ENCODE measurements around the gene LAMA3.
A peak's percentile ranks its signal among the peaks of the same experiment; 100 is the strongest.
"Not testable (repeated sequence)": the region's sequence is repeated elsewhere in the genome, so short reads cannot be mapped to it uniquely, and the experiment has no call there.

The LAMA3 gene

DNA sequence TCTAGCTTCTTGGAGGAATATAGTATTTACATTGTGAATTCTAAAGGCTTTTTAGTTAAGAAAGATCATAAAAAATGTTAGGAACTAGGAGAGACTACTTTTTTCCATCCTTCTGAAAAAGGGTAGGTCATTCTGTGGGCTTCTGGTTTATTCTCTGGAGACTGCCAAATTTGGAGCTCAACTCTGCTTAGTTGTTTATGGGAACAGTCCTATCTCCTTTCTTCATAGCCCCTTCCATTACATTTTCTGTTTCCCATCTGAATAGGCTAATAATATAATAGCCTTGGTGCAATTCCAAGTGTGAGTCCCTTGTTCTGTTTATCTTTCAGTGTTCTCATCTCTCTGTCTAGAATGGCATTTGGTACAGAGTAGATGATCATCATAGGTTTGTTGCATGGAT lies 15.6 kb downstream of the LAMA3 start:
- DNase-seq, result no peak

GRCh38 chr18:23706971-23707640 lies 17.9 kb downstream of the LAMA3 start:
- no peak for DNase-seq

DNA sequence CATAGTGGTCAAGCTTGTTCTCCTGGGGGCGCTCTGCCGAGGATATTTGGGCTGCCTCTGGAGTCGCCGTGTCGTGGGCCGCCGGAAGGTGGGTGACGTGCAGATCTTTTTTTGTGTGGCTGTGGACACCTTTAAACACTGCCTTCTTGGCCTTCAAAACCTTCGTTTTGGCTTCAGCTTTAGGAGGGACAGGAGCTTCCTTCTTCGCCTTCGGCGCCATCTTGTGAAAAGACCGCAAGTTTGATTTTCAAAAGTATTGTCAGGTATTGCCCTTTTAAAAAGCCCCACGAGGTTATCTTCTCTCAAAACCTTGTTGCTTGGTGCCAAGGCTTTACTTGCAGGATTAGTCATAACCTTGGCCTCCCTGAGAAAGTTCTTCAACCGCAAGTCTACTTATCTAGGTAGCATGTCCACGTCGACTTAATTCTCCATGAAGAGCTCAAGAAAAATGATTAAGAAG lies 20.8 kb downstream of the LAMA3 start:
- DNase-seq, result peak; percentile 41

DNA sequence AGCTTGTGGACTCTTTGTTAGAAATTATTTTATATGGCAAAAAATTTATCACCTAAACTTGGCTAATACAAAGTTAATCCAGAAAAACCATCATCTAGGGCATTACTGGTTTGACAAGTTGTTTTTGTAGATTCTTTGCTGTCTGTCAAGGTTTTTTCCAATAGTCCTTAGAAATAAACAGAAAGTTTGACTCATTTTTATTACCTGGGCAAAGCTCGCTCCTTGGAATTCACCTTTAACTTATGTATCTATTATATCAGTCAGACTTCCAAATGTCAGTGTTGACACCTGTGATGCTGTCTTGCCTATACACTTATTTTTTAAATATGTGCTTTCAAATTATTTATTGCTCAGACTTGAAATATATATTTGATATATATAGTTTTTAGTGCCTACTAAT lies 21.7 kb downstream of the LAMA3 start:
- no peak for DNase-seq

- no peak for DNase-seq
Measured at GRCh38 chr18:23711426-23711825, 22.2 kb downstream of the LAMA3 start.

DNA sequence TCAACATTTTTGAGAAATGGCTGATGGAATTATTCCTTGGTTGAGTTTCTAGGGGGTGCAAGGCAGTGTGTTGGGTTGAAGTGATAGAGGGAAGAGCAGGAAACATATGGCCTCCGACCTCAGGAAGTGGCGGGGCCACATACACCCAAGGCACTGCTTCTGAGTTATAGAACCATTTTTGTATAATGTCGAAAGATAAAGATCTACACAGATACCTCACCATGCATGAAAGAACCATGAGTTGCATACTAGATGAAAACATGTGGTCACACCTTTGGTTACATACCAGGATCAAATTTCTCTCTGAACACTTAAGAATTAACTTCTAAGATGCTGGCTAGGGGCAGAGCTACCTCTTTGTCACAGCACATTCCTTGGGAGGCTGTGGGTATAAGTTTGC lies 23.2 kb downstream of the LAMA3 start:
- peak; percentile 76 for DNase-seq

- DNase-seq, result no peak
Measured at GRCh38 chr18:23714576-23714975, 25.3 kb downstream of the LAMA3 start.

DNA sequence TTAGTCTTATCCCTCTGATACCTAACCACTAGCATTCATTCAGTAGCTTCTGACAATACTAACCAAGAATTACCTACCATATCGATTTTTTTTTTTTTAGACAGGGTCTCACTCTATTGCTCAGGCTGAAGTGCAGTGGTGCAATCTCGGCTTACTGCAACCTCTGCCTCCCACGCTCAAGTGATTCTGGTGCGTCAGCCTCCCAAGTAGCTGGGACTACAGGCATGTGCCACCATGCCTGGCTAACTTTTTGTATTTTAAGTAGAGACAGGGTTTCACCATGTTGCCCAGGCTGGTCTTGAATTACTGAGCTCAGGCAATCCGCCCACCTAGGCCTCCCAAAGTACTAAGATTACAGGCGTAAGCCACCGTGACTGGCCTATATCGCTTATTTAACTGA lies 26.8 kb downstream of the LAMA3 start:
- DNase-seq, result not testable (repeated sequence)

DNA sequence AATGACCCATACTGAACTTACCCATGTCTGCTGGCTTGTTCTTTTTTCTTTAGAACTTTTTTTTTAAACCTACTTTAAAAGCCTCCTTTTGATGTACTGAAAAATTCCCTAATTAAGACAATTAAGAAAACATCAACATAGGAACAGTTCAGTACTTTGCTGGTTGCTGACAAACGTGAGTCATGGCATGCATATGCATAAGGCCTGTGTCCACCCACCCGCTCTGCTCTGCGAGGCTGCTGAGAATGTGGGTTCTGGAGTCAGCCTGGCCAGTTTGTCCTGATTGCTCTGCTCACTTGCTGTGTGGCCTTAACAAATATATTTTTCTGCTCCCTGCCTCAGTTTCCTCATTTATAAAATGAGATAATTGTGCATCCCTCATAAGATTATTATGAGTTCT lies 27.3 kb downstream of the LAMA3 start:
- no peak for DNase-seq

DNA sequence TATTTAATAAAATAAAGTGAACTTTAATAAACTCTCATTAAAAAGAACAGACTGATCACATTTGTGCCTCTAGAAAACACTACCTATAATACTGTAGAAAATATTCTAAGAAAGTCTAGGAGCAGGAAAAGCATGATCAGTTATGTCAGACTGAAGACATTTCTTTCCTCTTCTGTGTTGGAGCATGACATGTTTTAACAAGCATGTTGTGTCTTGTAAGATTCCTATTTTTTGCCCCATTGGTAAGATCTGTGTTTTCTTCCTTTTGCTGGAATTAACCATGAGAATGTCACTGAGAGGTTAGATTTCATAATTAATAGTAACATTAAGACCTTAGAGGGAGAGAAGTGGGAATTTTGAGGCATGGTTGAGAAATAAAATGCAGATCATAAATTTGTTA lies 27.7 kb downstream of the LAMA3 start:
- no peak for DNase-seq

DNA sequence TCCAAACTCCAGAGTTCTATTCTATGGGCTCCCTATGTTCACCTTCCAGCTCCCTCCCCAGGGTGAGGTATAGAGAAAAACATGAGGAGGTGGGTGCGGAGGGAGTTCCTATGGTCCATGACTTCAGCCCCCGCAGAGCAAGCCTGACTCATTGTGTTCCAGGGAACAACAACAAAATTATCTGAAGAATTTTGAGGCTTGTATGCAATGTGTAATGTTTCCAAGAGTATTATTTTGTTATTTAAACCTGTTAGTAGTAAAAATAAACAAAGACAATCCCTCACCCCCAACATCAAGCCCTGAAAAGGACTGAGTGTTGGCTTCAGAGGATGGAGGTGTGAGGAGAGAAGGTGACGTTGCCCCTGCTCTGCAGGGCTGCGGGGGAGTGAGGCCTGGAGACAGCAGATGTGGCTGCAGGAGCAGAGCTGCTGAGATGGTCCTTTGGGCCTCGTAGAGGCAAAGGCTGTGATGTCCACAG lies 29.0 kb downstream of the LAMA3 start:
- DNase-seq, result no peak

GRCh38 chr18:23718731-23719130 lies 29.5 kb downstream of the LAMA3 start:
- no peak for DNase-seq

DNA sequence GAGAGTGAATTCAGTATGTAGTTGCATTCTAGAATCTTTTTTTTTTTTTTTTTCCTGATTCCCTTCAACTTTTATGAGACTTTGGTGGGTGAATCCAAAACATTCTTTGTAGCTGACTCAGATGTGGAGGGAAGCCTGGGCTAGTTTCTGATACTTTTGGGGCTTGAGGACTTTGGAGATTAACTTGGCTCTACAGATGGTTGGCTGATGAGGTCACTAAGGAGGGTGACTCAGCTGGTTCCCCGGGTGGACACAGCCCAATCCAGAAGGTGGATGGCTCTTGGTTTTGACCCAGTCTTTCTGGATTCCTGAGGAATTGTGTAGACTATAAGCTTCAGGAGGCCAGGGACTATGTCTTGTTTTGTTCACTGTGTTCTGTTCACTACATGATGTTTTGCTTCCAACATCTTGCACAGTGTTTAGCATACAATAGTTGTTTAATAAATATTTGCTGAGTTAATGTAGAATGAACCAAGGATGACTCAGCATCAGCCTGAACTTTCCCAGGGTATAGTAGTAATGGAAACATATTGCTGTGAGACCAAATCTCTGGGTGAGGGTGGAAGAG lies 30.5 kb downstream of the LAMA3 start:
- DNase-seq, result peak; percentile 25

DNA sequence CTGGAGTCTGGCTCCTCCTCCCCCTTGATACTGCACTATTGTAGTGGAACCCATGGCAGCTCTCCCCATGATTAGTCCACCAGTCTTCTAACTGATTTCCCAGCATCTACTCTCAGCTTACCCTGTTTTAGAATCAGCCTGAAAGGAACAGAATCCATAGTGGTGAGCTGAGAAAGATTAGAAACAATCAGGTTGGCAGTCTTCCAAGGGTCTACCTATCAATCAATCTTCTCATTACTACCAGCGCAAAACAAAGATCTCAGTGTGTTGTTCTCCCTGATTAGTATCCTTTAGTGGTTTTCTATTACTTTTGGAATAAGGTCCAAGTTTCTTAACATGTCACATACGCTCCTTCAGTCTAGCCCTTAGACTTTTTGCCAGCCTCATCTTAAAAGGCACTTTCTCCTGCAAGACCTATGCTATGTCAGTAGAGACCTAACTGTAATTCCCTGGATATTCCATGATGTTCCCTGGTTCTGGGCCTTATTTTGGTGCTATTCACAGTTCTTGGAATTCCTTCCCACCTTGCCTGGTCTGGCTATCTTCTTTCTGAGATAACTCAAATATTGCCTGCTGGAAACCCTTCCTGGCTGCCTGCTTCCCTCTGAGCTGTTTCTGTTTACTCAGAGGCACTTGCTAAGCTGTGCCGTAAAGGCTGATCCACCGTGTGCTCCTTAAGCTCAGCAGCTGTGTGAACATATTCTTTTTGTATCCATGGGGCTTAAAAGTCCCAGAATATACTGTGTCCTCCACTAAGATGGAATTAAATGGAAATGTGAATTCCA lies 32.6 kb downstream of the LAMA3 start:
- no peak for DNase-seq

GRCh38 chr18:23722646-23723045 lies 33.4 kb downstream of the LAMA3 start:
- DNase-seq, result no peak

DNA sequence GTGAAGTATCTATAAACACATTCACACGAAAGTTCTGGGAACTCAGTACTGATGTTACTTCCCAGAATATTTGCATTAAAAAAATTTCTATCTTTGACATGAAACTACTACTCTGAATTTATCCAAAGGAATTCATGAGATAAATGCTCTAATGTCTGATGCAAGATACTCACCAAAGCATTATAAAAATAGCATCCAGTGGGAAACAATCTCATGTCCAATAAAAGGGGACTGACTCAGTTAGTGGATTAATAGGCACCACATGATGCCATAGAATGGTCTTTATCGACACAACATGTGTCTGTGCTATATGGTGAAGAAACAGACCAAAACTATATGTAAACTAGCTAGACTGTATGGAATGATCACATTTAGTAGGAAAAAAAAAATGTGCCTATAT lies 33.9 kb downstream of the LAMA3 start:
- DNase-seq, result no peak

DNA sequence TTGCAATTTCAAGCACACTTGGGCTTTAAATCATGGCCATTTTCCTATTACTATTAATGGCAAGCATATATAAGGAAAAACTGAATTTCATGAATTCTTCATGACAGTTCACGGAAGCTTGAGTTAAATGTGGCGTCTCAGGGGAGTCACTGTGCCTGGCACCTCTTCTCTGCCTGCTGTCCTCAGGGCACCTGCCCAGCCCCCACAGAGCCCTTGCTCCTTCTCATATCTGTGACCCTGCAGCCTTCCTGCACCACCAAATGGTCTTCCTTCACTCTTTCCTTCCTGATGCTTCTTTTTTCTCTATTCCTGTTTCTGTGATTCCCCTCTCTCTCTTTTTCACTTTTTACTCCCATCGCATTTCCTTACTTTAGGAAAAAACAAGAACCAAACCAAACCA lies 35.4 kb downstream of the LAMA3 start:
- peak; percentile 35 for DNase-seq

- no peak for DNase-seq
Measured at GRCh38 chr18:23725351-23725750, 36.1 kb downstream of the LAMA3 start.

DNA sequence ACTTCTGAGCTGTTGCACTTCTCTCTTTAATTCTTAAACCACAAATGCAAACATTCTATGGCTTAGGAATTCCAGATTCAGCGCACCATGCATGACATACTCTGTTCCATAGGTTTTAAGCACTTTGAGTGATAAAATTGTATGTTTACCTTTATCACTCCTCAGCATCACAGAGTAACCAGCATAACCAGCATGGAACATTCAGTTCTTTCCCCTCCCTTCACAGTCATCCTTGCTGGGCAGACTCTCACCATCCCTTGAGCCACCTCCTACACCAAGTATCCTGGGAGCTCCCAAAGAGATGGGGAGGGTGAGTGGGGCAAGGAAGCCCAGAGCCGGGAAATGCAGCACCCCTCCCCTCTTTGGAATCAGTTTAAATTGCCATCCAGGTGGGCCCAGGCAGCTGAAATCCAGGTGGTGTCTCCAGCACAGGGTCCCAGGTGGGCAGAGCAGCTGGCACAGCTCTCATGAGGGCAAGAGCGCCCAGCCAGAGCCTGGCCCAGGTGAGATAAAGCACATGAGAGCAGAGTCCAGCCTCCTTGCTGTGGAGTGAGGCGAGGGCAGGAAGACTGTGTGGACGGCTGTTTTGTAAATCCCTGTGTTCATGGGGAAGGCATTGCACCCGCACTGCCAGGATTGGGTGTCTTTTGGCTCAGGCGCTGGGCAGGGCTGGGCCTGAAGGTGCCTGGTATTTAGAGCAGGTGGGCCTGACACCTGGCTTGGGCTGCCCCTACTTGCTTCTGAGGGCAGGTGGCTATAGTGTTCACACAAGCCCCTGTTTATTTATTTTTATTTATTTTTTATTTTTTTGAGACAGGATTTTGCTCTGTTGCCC lies 36.8 kb downstream of the LAMA3 start:
- DNase-seq, result no peak

DNA sequence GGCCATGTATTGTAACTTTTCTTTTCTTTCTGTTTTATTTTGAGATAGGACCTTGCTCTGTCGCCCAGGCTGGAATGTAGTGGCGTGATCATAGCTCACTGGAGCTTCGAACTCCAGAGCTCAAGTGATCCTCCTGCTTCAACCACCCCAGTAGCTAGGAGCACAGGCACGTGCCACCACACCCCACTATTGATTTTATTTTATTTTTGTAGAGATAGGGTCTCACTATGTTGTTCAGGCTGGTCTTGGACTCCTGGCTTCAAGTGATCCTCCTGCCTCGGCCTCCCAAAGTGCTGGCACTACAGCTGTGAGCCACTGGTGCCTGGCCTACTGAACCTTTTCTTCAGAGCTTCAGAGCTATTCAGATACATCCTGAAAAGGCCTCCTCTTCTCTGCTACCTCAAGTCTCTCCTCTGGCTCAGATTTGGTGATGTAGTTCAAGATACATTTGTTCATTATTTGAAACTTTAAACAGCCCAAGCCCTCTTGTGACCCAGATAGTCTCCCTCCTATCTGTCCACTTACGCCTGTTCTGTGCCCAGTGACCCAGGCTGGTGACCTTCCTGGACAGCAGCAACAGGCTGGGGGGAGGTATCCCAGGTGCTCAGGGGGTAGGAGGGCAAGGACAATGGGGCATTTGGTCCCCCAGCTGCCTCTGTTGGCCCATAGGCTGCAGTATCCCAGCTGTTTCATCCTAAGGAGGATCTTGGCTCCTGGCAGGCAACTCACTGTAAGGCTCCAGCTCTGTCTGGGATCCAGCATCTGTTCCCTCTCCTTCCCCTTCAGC lies 38.6 kb downstream of the LAMA3 start:
- no peak for DNase-seq

- no peak for DNase-seq
Measured at GRCh38 chr18:23730857-23731256, 41.6 kb downstream of the LAMA3 start.

- no peak for DNase-seq
Measured at GRCh38 chr18:23731861-23732260, 42.6 kb downstream of the LAMA3 start.
